ENCODE results near the gene TAF1C. TPM values are rescaled to one million over a fixed set of nuclear protein-coding genes. Genes with fewer than 3 reads are reported as not detected.
A peak's percentile ranks its signal among the peaks of the same experiment; 100 is the strongest.

Gene TAF1C
- 10 to 100 TPM; 35.0 to 49.7 (median 42.2) TPM for total RNA-seq
- long read RNA-seq, donor 1, partial matches to known transcripts = 21 of 75 reads
- long read RNA-seq, donor 1, other reads (novel, unspliced or antisense) = 47 of 75 reads
- long read RNA-seq, donor 2, partial matches to known transcripts = 5 of 10 reads
- long read RNA-seq, donor 2, other reads (novel, unspliced or antisense) = 3 of 10 reads

GRCh38 chr16:84186685-84187437 is at the start of gene TAF1C:
TSS of gene TAF1C (minus strand) at chr16:84187057. CDS start at chr16:84184988, 2,069 bp downstream.
- ATAC-seq = peak; percentile 100
- peak; percentile 94 to 97 (median 95) for DNase-seq
- intact Hi-C loops (cut with DNase I, micrococcal nuclease) = loop anchor here in 1 of 2 donors (5.0 kb wide), 1 partner anchor 105 kb away; no protein-coding TSS in a partner anchor
- TF ChIP-seq CTCF (IDR thresholded peaks at IDR 0.05) = peak; percentile 97
- H3K4me1 ChIP-seq (ENCODE audit: low read depth) = peaks cover 9% of the 10 kb centered on the region
- H3K9me3 ChIP-seq = no peaks in the 10 kb centered on the region
- no peaks in the 10 kb centered on the region for H3K36me3 ChIP-seq (ENCODE audit: low read depth)
- H3K4me3 ChIP-seq = peak within 1 kb of the TSS; percentile 87

- Histone ChIP-seq H3K9me3 (no peaks in the 10 kb centered on the region), H3K4me1 (ENCODE audit: low read depth) (no peaks in the 10 kb centered on the region), H3K4me3 (no peak overlapping the region), H3K36me3 (ENCODE audit: low read depth) (no peaks in the 10 kb centered on the region)
- DNase-seq = no peak
- ATAC-seq = peak; percentile 45
- intact Hi-C loops (cut with DNase I, micrococcal nuclease) = no loop called here
- no peak for TF ChIP-seq CTCF (IDR thresholded peaks at IDR 0.05)
These were observed 47.7 kb upstream of the TAF1C start for GRCh38 chr16:84234321-84235241.

- Histone ChIP-seq H3K4me1 (ENCODE audit: low read depth) (no peaks in the 10 kb centered on the region), H3K36me3 (ENCODE audit: low read depth) (no peaks in the 10 kb centered on the region), H3K9me3 (no peaks in the 10 kb centered on the region), H3K4me3 (no peak overlapping the region)
- intact Hi-C loops (cut with DNase I, micrococcal nuclease) = no loop called here
- TF ChIP-seq CTCF (IDR thresholded peaks at IDR 0.05) = no peak
- DNase-seq = no peak
- no peak for ATAC-seq
These were observed 46.9 kb upstream of the TAF1C start for GRCh38 chr16:84233748-84234147.

GRCh38 chr16:84232969-84233368 is 46.1 kb upstream of the TAF1C start:
- DNase-seq = no peak
- Histone ChIP-seq H3K4me1 (ENCODE audit: low read depth) (no peaks in the 10 kb centered on the region), H3K36me3 (ENCODE audit: low read depth) (no peaks in the 10 kb centered on the region), H3K4me3 (no peak overlapping the region), H3K9me3 (no peaks in the 10 kb centered on the region)
- no peak for ATAC-seq
- no peak for TF ChIP-seq CTCF (IDR thresholded peaks at IDR 0.05)
- intact Hi-C loops (cut with DNase I, micrococcal nuclease) = no loop called here

GRCh38 chr16:84232060-84232459 is 45.2 kb upstream of the TAF1C start:
- DNase-seq = no peak
- TF ChIP-seq CTCF (IDR thresholded peaks at IDR 0.05) = no peak
- H3K9me3 ChIP-seq = no peaks in the 10 kb centered on the region

More at GRCh38 chr16:84232060-84232459, 45.2 kb upstream of the TAF1C start:
- Histone ChIP-seq H3K4me3 (no peak overlapping the region), H3K36me3 (ENCODE audit: low read depth) (no peaks in the 10 kb centered on the region), H3K4me1 (ENCODE audit: low read depth) (no peaks in the 10 kb centered on the region)
- ATAC-seq = no peak
- intact Hi-C loops (cut with DNase I, micrococcal nuclease) = no loop called here
